ENCODE results near the gene MORN1. TPM values are rescaled to one million over a fixed set of nuclear protein-coding genes. Genes with fewer than 3 reads are reported as not detected.

Gene MORN1
- total and polyA plus RNA-seq, 2 donors (not counting 3 experiments of a cell fraction or from before 2014, with no cell fraction given), result 4.3 to 6.4 TPM

DNA sequence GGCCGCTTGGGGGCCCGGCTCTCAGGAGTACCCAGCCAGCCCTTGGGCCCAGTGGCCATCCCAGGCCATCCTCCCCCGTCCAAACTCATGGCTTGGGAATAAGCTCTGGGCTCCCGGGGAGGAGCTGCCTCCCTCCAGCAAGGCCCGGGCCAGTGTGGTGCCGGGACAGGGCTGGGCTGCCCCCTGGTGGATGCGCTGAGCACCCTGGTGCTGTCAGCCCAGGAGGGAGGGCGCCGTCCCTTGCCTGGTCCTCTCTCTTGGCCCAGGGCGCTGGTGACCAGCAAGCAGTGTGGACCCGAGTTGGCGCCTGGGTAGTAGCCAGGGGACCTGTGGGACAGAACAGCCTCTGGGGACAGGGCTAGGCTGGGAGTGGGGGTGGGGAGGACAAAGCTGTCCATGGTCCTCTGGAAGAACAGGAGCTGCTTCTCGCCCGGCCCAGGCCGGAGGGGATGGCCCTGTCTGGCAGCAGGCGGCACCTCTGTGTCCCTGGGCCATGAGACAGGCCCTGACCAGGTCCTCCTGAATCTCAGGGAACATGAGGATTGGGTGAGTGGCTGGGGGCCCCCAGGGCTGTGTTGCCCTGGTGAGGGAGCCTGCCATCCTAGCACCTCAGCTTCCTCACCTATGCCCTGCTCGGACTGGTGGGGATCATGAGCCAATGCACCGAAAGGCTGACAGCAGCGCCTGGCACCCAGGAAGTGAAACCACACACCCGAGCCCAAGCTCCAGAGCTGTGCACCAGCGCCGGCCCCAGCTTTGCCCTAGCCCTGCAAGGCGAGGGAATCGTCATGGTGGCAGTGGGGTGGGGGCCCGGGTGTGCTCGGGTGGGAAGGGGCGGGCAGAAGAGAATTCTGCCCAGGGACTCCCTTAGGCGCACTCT, 9.4 kb downstream of the MORN1 start:
- H3K4me1 ChIP-seq (ENCODE audit: control insufficient read depth, extremely low read depth, insufficient read depth, low read length), result no peaks in the 10 kb centered on the region
- dilution Hi-C loops (cut with MboI; ENCODE audit: extremely low pct_ligation_motif_present, low sequenced_read_pairs), result no loop called here
- TF ChIP-seq, protein P1, sequence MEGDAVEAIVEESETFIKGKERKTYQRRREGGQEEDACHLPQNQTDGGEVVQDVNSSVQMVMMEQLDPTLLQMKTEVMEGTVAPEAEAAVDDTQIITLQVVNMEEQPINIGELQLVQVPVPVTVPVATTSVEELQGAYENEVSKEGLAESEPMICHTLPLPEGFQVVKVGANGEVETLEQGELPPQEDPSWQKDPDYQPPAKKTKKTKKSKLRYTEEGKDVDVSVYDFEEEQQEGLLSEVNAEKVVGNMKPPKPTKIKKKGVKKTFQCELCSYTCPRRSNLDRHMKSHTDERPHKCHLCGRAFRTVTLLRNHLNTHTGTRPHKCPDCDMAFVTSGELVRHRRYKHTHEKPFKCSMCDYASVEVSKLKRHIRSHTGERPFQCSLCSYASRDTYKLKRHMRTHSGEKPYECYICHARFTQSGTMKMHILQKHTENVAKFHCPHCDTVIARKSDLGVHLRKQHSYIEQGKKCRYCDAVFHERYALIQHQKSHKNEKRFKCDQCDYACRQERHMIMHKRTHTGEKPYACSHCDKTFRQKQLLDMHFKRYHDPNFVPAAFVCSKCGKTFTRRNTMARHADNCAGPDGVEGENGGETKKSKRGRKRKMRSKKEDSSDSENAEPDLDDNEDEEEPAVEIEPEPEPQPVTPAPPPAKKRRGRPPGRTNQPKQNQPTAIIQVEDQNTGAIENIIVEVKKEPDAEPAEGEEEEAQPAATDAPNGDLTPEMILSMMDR (IDR thresholded peaks at IDR 0.05; ENCODE audit: extremely low read depth in 1 of 2, insufficient read depth in 1 of 2, low read depth in 1 of 2, low read length in 2 of 2), result peak; percentile 95 to 97
- TF ChIP-seq POLR2AphosphoS5 (IDR thresholded peaks at IDR 0.05; ENCODE audit: insufficient read depth, low read depth, low read length), result peak; percentile 22
- no peak for TF ChIP-seq JUN (IDR thresholded peaks at IDR 0.05; ENCODE audit: borderline replicate concordance, insufficient read depth, insufficient read length, low read depth)

More for the DNA sequence above, 9.4 kb downstream of the MORN1 start:
- Histone ChIP-seq H3K4me2 (ENCODE audit: insufficient read depth, low read length) (no peak overlapping the region), H3K4me3 (replicated peaks in 1 of 3; ENCODE audit: insufficient read depth in 1 of 3, low read depth in 1 of 3, low read length in 3 of 3) (no peak overlapping the region), H3K9me1 (replicated peaks; ENCODE audit: control insufficient read depth, extremely low read depth, insufficient read depth, low read length) (no peaks in the 10 kb centered on the region), H4K20me1 (replicated peaks; ENCODE audit: control insufficient read depth, extremely low read depth, insufficient read depth, low read length) (no peaks in the 10 kb centered on the region), H3K27ac (ENCODE audit: insufficient read depth, low read depth, low read length) (no peak overlapping the region), H3K79me2 (ENCODE audit: control insufficient read depth, insufficient read depth, low read length) (no peaks in the 10 kb centered on the region), H3K9ac (replicated peaks; ENCODE audit: extremely low read depth, insufficient read depth, low read length) (no peak overlapping the region), H3K9me3 (replicated peaks; ENCODE audit: control insufficient read depth, insufficient read depth, low read length) (no peaks in the 10 kb centered on the region), H3K27me3 (ENCODE audit: control insufficient read depth in 2 of 2, insufficient read depth in 2 of 2, low read length in 2 of 2) (no peaks in the 10 kb centered on the region), H3K36me3 (ENCODE audit: control insufficient read depth in 2 of 2, extremely low read depth in 1 of 2, insufficient read depth in 2 of 2, low read length in 2 of 2) (no peaks in the 10 kb centered on the region), H2AFZ (ENCODE audit: low read depth, low read length) (no peak overlapping the region)
- intact Hi-C loops (cut with micrococcal nuclease), result loop anchor here (1.0 to 5.0 kb wide), 6 partner anchors 9 to 187 kb away; partner anchors contain the start of genes MORN1 and RER1
- ChIA-PET POLR2A (interaction anchor here (0.6 to 2.6 kb wide), 5 partner anchors 67 to 187 kb away, joined by 3 to 15 read pairs (median 6); partner anchors contain the start of gene FAAP20), CTCF (interaction anchor here (0.6 to 8.9 kb wide), 38 partner anchors 9 to 1043 kb away, joined by 3 to 631 read pairs (median 6); partner anchors contain the start of genes FAAP20, MORN1, RER1 and SKI)
- DNase-seq (ENCODE audit: low read depth, low spot score) (peak; percentile 65), FAIRE-seq (peak; percentile 91)
- BruUV-seq (replicated peaks), result no TSS peak
